ENCODE data around the gene IFT74.

DNA sequence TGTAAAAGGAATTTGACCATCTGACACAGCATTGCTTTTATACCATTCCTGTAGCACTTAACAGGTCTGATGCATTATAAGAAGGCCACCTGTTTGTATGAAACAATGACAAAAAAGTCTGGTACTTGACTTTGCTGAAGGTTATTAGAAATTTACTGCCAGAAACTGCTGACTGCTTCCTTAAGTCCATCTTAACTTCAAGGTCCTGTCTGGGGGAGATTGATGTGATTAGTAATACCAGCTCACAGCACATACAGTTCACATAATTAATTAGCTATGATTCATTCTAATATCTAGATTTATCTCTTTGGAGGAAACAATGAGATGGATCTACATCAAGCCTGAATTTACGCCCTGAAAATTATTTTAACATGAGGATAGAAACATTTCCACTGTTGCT, 103.2 kb downstream of the IFT74 start:
- TF ChIP-seq CTCF (IDR thresholded peaks at IDR 0.05) (no peak), POLR2A (IDR thresholded peaks at IDR 0.05) (no peak)
